ENCODE results near the gene TRPM8. TPM values are rescaled to one million over a fixed set of nuclear protein-coding genes. Genes with fewer than 3 reads are reported as not detected.
"Not testable (repeated sequence)": the region's sequence is repeated elsewhere in the genome, so short reads cannot be mapped to it uniquely, and the experiment has no call there.

TRPM8 gene
- polyA plus RNA-seq (ENCODE audit: insufficient read length in 4 of 4) = under 1 TPM in 2 of 4 donors, not detected in 2; 0.30 to 0.36 TPM

DNA sequence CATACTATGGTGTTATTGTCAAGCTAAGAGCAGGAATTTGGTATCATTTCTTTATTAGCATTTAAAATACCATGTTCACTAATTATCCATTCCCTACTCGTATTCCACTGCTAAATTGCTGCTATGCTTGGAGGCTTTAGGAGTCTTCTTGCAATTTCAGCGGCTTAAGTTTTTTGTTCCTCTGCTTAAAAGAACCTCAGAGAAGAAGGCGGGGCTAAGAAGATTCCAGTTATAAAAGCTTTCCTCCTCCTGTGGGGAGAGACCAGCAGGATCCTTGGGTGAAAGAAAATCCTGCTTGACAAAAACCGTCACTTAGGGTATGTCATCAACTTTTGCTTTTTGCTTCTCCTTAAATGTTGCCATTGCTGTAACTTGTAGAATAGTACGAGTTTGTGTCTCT lies at the start of gene TRPM8:
Gene TRPM8, plus strand, starts transcription at position 258 of the 400 bp plus-strand sequence. CDS start 9,165 bp downstream, outside the sequence.
- DNase-seq (ENCODE audit: low read depth in 4 of 4, low spot score in 2 of 4) = no peak

DNA sequence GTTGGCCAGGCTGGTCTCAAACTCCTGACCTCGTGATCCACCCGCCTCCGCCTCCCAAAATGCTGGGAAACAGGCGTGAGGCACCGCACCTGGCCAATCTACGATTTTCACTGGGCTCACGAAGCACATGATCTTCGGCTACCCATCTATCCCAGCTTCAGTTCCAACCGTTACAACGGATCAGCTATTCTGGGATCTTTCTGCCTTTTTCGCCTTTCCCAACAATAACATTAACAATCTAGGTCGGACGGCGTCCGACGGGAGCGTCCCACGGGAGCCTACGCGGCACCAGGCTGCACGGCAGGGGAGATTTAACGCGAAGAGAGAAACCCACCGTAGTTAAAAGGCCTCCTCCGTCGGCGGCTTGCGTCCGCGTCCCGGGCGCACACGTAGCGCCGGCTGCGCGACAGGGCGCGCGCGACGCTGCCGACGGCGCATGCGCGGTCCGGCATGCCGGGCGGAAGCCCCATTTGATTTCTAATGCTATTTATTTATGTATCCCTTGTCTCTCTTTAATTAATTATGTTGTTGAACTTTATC lies 49.1 kb upstream of the TRPM8 start, which contains the start of gene MSL3B:
Gene MSL3B, minus strand, starts transcription at position 394 of the 540 bp plus-strand sequence.
- DNase-seq (ENCODE audit: low read depth in 4 of 4, low spot score in 2 of 4) = peak in 2 of 4 donors; percentile 13 to 18

DNA sequence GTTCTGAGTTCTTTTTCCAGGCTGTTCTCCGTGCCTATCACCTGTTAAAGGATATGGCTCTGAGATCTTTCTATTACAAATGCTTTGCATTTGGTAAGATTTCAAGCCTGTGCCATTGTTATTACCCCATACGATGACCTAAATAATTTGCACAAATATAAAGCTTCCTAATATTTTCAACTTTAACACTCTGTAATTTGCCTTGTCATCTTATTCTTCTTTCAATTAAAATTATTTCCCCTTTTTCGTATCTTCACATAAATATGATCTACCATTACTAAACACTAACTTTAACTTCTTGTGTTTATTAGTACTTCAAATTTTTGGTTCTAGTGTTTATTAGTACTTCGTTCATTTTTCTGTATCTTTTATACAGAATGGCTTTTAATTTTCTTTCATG lies 45.7 kb upstream of the TRPM8 start:
- no peak for DNase-seq (ENCODE audit: low read depth in 4 of 4, low spot score in 2 of 4)

DNA sequence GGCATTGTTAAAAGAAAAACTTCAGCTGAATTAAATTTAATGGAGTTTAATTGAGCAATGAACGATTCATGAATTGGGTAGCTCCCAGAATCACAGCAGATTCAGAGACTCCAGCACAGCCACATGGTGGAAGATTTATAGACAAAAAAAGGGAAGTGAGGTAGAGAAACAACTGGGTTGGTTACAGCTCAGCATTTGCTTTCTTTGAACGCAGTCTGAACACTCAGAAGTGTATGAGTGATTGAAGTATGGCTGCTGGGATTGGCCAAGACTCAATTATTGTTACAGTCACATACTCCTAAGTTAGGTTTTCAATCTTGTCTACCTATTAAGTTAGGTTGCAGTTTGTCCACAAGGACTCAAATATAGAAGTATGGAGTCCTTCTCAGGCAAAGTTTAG lies 45.0 kb upstream of the TRPM8 start:
- DNase-seq (ENCODE audit: low read depth in 4 of 4, low spot score in 2 of 4) = not testable (repeated sequence)

DNA sequence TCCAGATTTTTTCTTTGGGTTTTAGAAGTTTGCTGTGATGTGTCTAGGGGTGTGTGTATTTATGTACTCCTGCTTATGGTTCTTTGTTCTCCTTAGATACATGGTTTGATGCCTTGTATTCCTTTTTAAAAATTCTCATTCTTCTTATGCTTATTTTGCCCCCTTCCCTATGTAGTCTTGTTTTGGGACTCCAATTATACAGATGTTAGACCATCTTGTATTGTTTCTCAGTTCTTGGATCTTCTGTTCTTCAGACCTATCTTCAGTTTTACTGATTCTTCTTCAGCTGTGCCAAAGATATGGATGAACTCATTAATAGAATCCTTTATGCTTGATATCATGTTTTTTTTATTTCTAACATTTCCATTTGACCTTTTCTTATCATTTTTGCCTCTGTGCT lies 34.8 kb upstream of the TRPM8 start:
- no peak for DNase-seq (ENCODE audit: low read depth in 4 of 4, low spot score in 2 of 4)

DNA sequence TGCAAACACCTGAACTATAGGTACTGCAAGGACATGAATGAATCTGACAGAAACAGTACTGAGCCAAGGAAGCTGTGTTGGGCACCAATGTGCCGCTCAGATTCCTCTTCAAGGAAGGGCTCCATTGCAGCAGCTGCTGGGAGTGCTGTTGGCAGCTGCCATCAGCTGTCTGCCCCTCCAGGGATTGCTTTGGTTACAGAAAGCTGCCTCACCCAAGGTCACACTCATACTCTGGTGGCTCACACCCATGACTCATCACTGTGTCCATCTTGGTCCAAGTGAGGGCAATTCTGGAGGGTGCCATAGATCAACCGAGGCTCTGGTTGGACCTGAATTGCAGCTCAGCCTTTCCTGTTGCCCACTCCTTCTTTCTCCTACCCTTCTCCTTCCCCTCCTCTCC lies 24.4 kb upstream of the TRPM8 start:
- no peak for DNase-seq (ENCODE audit: low read depth in 4 of 4, low spot score in 2 of 4)

DNA sequence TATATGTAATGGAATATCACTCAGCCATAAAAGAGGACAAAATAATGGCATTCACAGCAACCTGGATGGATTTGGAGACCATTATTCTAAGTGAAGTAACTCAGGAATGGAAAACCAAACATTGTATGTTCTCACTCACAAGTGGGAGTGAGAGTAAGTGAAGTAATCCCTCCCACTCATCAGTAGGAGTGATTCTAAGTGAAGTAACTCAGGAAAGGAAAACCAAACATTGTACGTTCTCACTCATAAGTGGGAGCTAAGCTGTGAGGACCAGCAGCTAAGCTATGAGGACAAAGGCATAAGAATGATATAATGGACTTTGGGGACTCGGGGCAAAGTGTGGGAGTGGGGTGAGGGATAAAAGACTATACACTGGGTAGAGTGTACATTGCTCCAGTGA lies 20.9 kb upstream of the TRPM8 start:
- DNase-seq (ENCODE audit: low read depth in 4 of 4, low spot score in 2 of 4) = not testable (repeated sequence)

DNA sequence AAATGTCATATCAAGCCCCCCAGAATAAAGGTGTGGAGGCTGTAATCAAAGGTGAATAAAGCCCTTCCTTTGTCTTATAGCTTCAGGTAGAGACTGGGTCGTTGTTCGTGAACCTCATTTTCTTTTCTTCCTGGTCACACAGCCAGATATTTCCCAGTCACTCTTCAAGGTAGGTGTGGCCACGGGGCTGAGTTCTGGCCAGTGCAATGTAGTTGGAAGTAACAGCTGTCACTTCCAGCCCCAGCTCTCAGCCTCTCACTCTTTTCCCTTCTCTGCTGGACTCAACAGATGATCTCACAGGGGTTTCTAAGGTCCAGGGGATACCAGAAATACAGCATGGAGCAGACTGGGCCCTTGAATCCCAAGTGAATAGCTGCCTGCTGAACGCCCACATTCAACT lies 15.8 kb upstream of the TRPM8 start:
- DNase-seq (ENCODE audit: low read depth in 4 of 4, low spot score in 2 of 4) = no peak

DNA sequence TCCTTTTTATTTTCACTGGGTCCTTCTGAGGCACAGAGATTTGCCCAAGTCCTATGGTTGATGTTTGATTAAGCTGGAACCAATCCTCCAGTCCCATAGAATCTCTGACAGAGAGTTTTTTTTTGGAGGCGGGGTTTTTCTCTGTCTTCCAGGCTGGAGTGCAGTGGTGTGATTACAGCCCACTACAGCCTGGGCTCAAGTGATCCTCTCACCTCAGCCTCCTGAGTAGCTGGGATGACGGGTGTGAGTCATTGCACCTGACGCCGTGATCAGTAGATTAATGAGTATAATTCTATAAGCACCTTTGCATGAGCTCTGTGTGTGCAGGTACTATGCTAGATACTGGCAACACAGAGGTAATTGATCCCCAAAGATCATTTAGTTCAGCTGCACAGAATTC lies 15.3 kb upstream of the TRPM8 start:
- no peak for DNase-seq (ENCODE audit: low read depth in 4 of 4, low spot score in 2 of 4)

DNA sequence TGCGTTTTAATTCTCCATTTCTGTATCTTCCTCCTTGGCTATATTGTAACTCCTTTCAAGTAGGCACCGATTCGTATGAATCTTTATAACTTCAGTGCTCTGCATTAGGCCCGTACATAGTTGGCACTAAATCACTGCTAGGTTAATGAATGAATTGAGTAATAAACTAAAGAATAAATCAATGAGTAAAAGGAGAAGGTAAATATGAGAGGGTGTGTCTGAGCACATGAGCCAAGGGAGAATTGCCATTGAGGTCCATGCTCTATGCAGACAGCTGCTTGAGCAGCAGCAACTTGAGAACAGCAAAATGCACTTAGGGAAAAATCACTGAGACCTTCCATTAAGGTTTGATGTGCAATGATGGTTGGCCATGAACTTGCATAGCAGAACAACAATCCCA lies 11.2 kb upstream of the TRPM8 start:
- DNase-seq (ENCODE audit: low read depth in 4 of 4, low spot score in 2 of 4) = no peak

DNA sequence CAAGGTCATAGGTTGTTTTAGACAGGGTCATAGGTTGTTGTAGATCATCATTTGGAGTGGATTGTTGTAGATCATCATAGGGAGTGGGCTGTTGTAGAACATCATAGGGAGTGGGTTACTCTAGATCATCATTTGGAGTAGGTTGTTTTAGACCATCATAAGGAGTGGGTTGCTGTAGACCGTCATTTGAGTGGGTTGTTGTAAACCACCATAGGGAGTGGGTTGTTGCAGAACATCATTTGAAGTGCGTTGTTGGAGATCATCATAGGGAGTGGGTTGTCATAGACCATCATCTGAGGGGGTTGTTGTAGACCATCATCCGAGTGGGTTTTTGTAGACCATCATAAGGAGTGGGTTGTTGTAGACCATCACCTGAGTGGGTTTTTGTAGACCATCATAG lies 9.5 kb upstream of the TRPM8 start:
- DNase-seq (ENCODE audit: low read depth in 4 of 4, low spot score in 2 of 4) = no peak

DNA sequence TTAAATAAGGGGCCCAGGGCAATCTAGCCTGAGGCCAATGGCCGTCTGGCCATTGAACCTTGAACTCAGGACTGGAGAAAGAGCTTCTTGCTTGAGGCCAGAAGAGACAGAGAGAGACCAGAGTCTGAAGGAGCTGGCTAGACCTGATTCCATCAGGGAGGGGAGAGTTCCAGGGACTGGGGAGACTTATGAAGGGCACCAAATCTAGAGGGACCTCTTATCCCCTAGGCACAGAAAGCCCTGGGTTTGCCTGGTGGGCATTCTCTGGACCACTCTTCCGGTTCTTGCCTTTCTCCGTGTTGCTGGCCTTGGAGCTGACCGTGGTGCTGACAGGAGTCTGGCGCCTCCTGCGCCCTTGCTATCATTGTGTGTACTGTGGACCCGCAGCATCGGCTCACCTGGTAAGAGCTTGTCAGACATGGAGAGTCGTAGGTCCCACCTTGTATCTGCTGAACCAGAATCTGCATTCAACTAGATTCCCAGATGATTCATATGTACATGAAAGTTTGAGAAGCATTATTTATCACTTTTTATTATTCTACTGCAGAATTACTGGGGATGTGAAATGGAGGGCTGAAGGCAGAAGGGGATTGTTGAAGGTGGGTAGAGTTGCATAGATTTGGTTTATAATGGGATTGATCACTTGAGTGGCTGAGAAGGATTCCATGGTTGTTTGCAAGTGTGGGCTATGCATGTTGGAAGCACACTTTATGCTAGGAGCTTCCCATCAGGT lies 4.3 kb upstream of the TRPM8 start:
- peak; percentile 13 to 57 (median 39) for DNase-seq (ENCODE audit: low read depth in 4 of 4, low spot score in 2 of 4)

DNA sequence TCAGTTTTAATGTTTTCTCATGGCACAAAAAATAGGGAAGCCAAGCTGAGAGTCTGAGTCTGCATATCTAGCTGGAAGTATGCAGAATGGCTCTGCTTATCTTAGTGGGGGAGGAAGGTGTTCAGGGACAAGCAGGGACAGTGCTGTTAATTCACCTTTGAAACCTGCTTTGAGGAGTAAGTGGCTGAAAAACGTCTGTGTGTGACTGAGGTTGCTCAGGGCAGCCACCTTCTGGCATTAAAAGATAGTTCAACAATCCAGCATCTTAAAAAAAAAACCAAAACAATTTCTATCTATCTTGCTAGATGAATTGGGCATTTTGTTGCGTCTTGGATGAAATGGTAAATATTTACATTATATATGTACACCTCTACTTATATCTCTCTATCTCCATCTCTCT lies 2.0 kb upstream of the TRPM8 start:
- no peak for DNase-seq (ENCODE audit: low read depth in 4 of 4, low spot score in 2 of 4)

DNA sequence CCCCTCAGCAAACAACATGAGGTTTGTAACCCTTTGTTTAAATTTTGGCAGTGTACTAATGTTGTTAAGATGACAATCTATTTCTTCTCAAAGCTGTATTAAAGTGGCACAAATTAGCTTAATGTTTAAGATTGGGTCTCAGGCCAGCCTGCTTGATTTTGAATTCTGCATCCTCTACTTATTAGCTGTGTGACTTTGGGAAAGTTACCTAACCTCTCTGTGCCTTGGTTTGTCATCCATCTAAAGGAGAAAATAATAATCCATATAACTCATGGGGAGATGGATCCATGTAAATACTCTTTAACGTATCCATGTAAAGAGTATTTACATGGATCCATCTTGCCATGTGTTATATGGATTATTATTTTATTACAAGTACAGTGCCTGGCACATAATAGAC lies 2.1 kb downstream of the TRPM8 start:
- no peak for DNase-seq (ENCODE audit: low read depth in 4 of 4, low spot score in 2 of 4)

DNA sequence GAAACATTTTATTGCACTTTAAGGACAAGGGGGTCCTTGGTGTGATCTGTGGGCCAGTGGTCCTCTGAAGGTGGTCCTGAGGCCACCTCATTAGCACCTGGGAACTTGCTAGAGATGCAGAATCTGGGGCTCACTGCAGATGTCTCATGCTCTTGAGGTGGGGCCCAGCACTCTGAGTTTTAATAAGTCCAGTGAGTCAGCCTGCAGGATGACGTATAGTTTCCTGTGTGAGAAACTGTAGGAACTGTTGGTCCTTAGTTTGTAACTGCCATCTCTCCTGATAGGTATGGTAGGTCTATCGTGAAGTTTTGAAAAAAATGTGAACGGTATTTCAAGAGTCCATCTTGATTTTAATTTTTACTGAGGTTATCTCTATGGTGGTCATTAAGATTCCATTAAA lies 2.8 kb downstream of the TRPM8 start:
- no peak for DNase-seq (ENCODE audit: low read depth in 4 of 4, low spot score in 2 of 4)

DNA sequence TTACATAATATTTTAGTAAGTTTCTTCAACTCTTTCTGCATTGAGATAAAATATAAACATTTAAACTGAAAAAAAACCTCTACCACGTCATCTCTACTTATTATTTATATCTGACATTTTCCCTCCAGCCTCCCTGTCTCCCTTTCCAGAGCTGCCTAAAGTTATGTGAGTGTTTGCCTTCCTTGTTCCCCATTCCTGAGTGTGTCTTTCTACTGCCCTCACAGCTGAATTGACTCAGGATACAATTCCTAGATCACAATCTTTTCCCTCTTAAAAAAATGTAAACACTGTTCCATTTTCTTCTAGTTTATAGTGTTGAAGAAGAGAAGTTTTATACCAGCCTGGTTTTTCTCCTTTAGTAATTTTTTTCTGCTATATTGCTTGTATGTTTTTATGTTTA lies 5.3 kb downstream of the TRPM8 start:
- no peak for DNase-seq (ENCODE audit: low read depth in 4 of 4, low spot score in 2 of 4)

DNA sequence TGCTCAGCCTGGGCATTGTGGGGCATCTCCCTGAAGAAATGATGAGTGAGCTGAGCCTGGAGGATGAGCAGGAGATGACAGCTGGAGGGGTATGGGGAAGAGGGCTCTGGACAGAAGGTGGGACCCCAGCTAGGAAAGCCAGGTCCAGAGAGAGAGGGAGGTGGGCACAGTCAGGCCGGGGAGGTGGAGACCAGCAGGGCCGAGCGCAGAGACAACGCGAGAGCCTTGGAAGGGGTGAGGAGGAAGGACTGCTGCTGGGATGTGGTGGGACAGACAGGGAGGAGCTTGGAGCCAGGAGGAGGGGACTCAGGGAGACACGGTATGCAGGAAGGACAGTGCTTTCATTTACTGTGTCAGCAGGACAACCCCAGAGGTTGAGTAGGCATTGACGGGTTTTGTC lies 8.2 kb downstream of the TRPM8 start:
- no peak for DNase-seq (ENCODE audit: low read depth in 4 of 4, low spot score in 2 of 4)

DNA sequence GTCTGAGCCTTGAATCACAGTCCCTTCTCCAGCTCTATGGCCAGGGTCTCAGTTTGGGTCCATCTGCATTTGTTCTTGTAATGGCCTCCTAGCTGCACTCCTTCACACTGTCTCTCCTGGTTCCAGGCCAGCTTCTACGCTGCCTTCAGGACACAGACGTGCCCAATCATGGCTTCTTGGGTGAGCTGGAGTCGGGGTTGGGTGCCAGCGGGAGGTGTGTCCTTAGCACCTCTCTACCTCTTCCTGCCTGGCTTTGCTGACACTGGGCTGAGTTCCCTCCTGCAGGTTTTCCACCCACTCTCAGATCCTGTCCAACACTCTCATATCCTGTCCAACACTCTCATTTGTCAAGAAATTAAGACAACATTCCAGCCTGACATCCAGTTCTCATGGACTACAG lies 9.6 kb downstream of the TRPM8 start:
- DNase-seq (ENCODE audit: low read depth in 4 of 4, low spot score in 2 of 4) = no peak

DNA sequence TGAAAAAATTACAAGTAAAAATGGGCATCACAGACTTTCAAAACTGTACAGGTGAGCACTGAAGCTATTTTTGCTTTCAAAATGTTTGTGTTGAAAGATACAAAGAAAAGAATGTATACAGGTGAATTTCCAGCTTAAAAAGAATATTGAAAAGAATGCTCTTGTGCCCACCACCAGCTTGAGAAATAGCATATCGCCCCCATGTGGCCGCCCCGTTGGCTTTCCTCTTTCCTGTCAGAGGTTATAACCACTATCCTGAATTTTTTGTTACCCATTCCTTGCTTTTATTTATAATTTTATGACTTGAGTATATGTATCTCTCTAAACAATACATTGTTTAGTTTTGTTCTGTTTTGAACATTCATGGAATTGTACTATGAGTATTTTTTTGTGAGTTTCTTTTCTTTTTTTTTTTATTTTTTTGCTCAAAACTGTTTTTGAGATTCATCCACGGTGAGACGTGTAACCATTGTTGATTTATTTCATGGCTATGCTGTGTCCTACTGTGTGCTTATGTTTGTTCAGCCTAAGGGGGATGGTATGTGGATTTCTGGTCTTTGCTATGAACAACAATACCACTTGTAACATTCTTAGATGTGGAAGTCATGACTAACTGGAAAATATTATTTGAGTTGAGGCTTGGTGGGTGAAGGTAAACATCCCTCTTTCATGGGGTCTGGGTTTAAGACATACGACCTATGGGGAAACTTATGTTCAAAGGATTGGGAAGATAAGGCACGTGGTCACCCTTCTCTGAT lies 11.6 kb downstream of the TRPM8 start:
- no peak for DNase-seq (ENCODE audit: low read depth in 4 of 4, low spot score in 2 of 4)

DNA sequence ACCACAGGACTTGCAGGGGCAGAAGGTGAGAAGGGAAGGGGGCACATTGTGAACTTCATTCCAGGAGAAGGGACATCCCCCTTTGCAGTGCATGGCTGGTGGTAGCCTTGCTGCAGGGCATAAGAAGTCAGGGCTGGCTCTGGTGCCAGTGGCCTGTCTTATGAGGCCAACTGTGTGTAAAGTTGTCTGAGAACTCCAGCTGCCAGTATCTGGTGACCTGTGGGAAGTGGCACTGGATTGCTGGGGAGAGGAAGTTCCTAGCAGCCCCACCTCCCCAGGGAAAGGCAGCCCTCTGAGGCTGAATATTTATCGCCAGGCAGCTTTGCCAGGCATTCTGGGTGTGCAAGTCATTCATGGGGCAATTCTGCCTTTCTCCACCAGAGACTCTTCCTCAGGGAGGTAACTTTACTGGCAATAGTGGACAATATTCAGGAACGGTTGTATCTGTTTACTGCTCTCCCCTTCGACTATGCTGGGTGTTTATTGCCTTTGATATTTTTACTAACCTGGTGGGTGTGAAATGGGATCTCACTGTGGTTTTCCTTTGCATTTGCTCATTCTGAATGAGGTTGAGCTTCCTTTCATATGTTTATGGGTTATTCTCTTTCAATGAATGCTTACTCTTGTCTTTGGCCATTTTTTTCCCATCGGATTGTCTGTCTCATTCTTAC lies 12.3 kb downstream of the TRPM8 start:
- DNase-seq (ENCODE audit: low read depth in 4 of 4, low spot score in 2 of 4) = no peak

DNA sequence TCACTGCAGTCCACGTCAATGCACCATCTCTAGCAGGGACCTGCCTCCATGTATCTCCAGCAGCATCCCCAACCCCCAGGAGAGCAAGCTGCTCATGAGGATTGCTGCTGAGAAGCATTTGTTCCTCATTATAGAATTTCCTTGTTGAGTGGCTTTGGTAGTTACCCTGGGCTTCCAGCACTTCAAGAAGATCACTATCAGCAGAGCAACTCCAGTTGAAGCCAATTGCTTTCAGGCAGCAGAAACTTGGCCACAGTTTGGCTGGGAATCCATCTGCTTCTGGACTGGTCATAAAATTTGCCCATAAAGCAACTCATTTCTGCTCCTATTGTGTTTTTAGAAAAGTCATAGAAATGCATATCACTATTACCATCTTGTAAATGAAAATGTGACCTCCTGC lies 17.4 kb downstream of the TRPM8 start:
- no peak for DNase-seq (ENCODE audit: low read depth in 4 of 4, low spot score in 2 of 4)
